Common myeloid progenitor, CD34-positive (primary cell): ENCODE measurements around the gene CRNN.

Experiments
- CTCF ChIA-PET: fragments of 350-600 bp; sonication (Branson Sonifier 250); formaldehyde crosslinking; loops from one replicate; lab custom pipeline; 2021; ENCODE audit warnings: antibody characterized with exemption; lab: Charles Lee
- POLR2A ChIA-PET: fragments of 350-600 bp; sonication (Branson Sonifier 250); formaldehyde crosslinking; loops from one replicate; lab custom pipeline; 2021; ENCODE audit warnings: antibody characterized with exemption; lab: Charles Lee
- DNase-seq, 3 donors: peaks; one replicate each; pipeline versions ENCODE4 v3.0.0 to v3.0.0-alpha.2; 2013
- H3K27ac ChIP-seq, 2 experiments: 1 replicate in 1 of 2; 2 replicates in 1 of 2; pipeline ENCODE4 v1.7.0; 2013; ENCODE audit warnings: inconsistent platforms in 2 of 2, low read length in 2 of 2, mild to moderate bottlenecking in 2 of 2, low read depth in 1 of 2, moderate library complexity in 1 of 2; ENCODE audit not compliant: severe bottlenecking in 2 of 2, insufficient read depth in 1 of 2, poor library complexity in 1 of 2
- H3K27me3 ChIP-seq, 5 experiments: replicated peaks in 2 of 5; 1 replicate in 3 of 5; 2 replicates in 2 of 5; pipeline versions ENCODE4 v1.6.1 to v1.7.0; 2013; ENCODE audit warnings: low read length in 4 of 5, mild to moderate bottlenecking in 2 of 5, moderate library complexity in 2 of 5, inconsistent platforms in 1 of 5; ENCODE audit not compliant: insufficient read depth in 5 of 5, control insufficient read depth in 4 of 5
- H3K36me3 ChIP-seq, 4 experiments: 1 replicate in 2 of 4; 2 replicates in 2 of 4; pipeline versions ENCODE4 v1.6.1 to v1.7.0; 2013; ENCODE audit warnings: low read length in 3 of 4, control low read depth in 1 of 4, mild to moderate bottlenecking in 1 of 4; ENCODE audit not compliant: control insufficient read depth in 4 of 4, insufficient read depth in 4 of 4
- H3K4me1 ChIP-seq, 4 experiments: 1 replicate in 3 of 4; 2 replicates in 1 of 4; pipeline versions ENCODE4 v1.6.1 to v1.7.1; 2013; ENCODE audit warnings: low read length in 3 of 4, mild to moderate bottlenecking in 3 of 4, control low read depth in 1 of 4, inconsistent platforms in 1 of 4, moderate library complexity in 1 of 4; ENCODE audit not compliant: control insufficient read depth in 4 of 4, insufficient read depth in 4 of 4; ENCODE audit errors: control extremely low read depth in 1 of 4
- H3K4me3 ChIP-seq, 7 experiments: 1 replicate in 4 of 7; 2 replicates in 3 of 7; pipeline versions ENCODE4 v1.5.1 to v1.7.0; 2013; ENCODE audit warnings: mild to moderate bottlenecking in 7 of 7, low read length in 6 of 7, moderate library complexity in 6 of 7, inconsistent platforms in 2 of 7, low read depth in 2 of 7, control low read depth in 1 of 7; ENCODE audit not compliant: insufficient read depth in 4 of 7, control insufficient read depth in 1 of 7; ENCODE audit errors: extremely low read depth in 1 of 7
- H3K9me3 ChIP-seq, 5 experiments: 1 replicate in 4 of 5; 2 replicates in 1 of 5; pipeline versions ENCODE4 v1.6.1 to v1.7.1; 2013; ENCODE audit warnings: low read length in 4 of 5, mild to moderate bottlenecking in 2 of 5, inconsistent platforms in 1 of 5, low read depth in 1 of 5, moderate library complexity in 1 of 5; ENCODE audit not compliant: control insufficient read depth in 4 of 5, insufficient read depth in 2 of 5; ENCODE audit errors: control extremely low read depth in 1 of 5
- WGBS: methylation state at CpG from one replicate; pipeline ENCODE4 v1.1.5; 2013; ENCODE audit not compliant: insufficient coverage; 5-methylcytosine and 5-hydroxymethylcytosine counted together

Gene CRNN

DNA sequence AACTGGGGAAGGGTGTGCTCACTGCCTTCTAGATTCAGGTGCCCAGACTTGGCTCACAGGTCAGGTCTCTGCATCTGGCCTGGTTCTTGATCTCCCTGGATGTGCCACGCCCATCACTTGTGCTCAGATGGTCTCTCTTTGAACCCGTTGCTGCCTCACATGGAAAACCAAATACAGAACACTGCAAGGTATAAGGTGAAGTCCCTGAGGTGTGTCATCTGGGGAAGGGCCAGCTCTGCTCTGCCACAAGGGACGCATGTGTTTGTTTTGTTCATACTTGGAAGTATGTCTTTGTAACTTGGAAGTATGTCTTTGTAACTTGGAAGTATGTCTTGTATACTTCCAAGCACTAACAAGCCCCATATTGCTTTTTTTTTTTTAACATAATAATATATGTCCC lies 13.4 kb upstream of the CRNN start:
- H3K27ac ChIP-seq, result no peak overlapping the region
- ChIA-PET CTCF (no interaction called here), POLR2A (no interaction called here)
- WGBS, result 64% methylated on average over 2 of the region's 3 CpGs
- no peak overlapping the region for H3K4me3 ChIP-seq
- no peaks in the 10 kb centered on the region for H3K27me3 ChIP-seq
- DNase-seq, result no peak
- no peaks in the 10 kb centered on the region for H3K4me1 ChIP-seq
- H3K36me3 ChIP-seq, result no peaks in the 10 kb centered on the region
- H3K9me3 ChIP-seq, result peaks cover 0 to 12% (median 3%) of the 10 kb centered on the region in 5 experiments

GRCh38 chr1:152426731-152427130 lies 12.7 kb upstream of the CRNN start:
- ChIA-PET CTCF (interaction anchor here (1.1 kb wide), 1 partner anchor 181 kb away, joined by 3 read pairs; no protein-coding TSS in a partner anchor), POLR2A (no interaction called here)
- Histone ChIP-seq H3K9me3 (peaks cover 0 to 12% (median 3%) of the 10 kb centered on the region in 5 experiments), H3K36me3 (no peaks in the 10 kb centered on the region), H3K4me3 (no peak overlapping the region), H3K27ac (no peak overlapping the region), H3K4me1 (no peaks in the 10 kb centered on the region), H3K27me3 (no peaks in the 10 kb centered on the region)
- no peak for DNase-seq

- peaks cover 0 to 6% (median 2%) of the 10 kb centered on the region in 5 experiments for H3K27me3 ChIP-seq
- H3K36me3 ChIP-seq, result no peaks in the 10 kb centered on the region
- H3K9me3 ChIP-seq, result peaks cover 0 to 12% (median 3%) of the 10 kb centered on the region in 5 experiments
- 67% methylated on average over 1 of the region's 1 CpG for WGBS
- ChIA-PET POLR2A (no interaction called here), CTCF (no interaction called here)
- H3K4me3 ChIP-seq, result no peak overlapping the region
- DNase-seq, result no peak
- no peaks in the 10 kb centered on the region for H3K4me1 ChIP-seq
- H3K27ac ChIP-seq, result no peak overlapping the region
Observed at GRCh38 chr1:152419917-152420316, 5.9 kb upstream of the CRNN start.

- Histone ChIP-seq H3K27me3 (peaks cover 0 to 6% (median 2%) of the 10 kb centered on the region in 5 experiments), H3K4me3 (no peak overlapping the region), H3K27ac (no peak overlapping the region), H3K9me3 (no peaks in the 10 kb centered on the region), H3K36me3 (no peaks in the 10 kb centered on the region), H3K4me1 (no peaks in the 10 kb centered on the region)
- ChIA-PET POLR2A (no interaction called here), CTCF (no interaction called here)
- no peak for DNase-seq
- 97% methylated on average over 3 of the region's 3 CpGs for WGBS
Observed at GRCh38 chr1:152415454-152416227, 1.6 kb upstream of the CRNN start.

GRCh38 chr1:152412756-152413155 lies 1.3 kb downstream of the CRNN start:
- no peaks in the 10 kb centered on the region for H3K4me1 ChIP-seq
- ChIA-PET POLR2A (no interaction called here), CTCF (interaction anchor here (1.6 kb wide), 1 partner anchor 47 kb away, joined by 5 read pairs; no protein-coding TSS in a partner anchor)
- H3K9me3 ChIP-seq, result no peaks in the 10 kb centered on the region
- peaks cover 0 to 3% (median under 1%) of the 10 kb centered on the region in 5 experiments for H3K27me3 ChIP-seq
- WGBS, result 94% methylated on average over 2 of the region's 2 CpGs
- H3K4me3 ChIP-seq, result no peak overlapping the region
- H3K36me3 ChIP-seq, result no peaks in the 10 kb centered on the region
- no peak overlapping the region for H3K27ac ChIP-seq
- no peak for DNase-seq

DNA sequence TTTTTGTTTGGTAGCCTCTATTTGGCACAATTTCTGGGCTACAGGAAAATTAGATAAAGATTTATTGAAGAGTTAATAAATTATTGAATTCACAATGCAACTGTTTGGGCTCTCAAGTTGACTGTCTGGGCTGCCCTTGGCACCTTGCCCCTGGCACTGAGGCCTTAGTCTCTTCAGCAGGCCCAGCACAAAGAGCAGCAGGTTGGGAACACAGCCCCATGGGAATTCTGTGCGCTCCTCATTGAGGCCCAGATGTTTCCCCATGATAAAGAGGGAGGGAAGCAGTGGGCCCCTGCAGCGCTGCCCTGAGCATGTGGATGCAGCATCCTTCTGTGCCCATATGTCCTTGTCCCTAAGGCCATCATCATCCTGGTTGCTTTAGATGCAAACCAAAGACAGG lies 2.9 kb downstream of the CRNN start:
- Histone ChIP-seq H3K27me3 (peaks cover 0 to 6% (median 3%) of the 10 kb centered on the region in 5 experiments), H3K9me3 (no peaks in the 10 kb centered on the region), H3K27ac (no peak overlapping the region), H3K4me3 (no peak overlapping the region), H3K4me1 (no peaks in the 10 kb centered on the region), H3K36me3 (no peaks in the 10 kb centered on the region)
- ChIA-PET CTCF (no interaction called here), POLR2A (no interaction called here)
- 83% methylated on average over 1 of the region's 2 CpGs for WGBS
- DNase-seq, result no peak

GRCh38 chr1:152410599-152410998 lies 3.5 kb downstream of the CRNN start:
- no peak overlapping the region for H3K27ac ChIP-seq

More at GRCh38 chr1:152410599-152410998, 3.5 kb downstream of the CRNN start:
- Histone ChIP-seq H3K4me1 (no peaks in the 10 kb centered on the region), H3K36me3 (no peaks in the 10 kb centered on the region), H3K4me3 (no peak overlapping the region), H3K27me3 (peaks cover 0 to 6% (median 3%) of the 10 kb centered on the region in 5 experiments), H3K9me3 (no peaks in the 10 kb centered on the region)
- no peak for DNase-seq
- POLR2A ChIA-PET, result no interaction called here
- WGBS, result 94% methylated on average over 7 of the region's 7 CpGs
- CTCF ChIA-PET, result no interaction called here
